Kidney (tissue), 14 donors: ENCODE results near the gene ALG1L2. TPM values are rescaled to one million over a fixed set of nuclear protein-coding genes. Genes with fewer than 3 reads are reported as not detected.
"Not testable (repeated sequence)": the region's sequence is repeated elsewhere in the genome, so short reads cannot be mapped to it uniquely, and the experiment has no call there.

Source experiments
- DNase-seq, 5 donors: peaks; one replicate each; pipeline ENCODE4 v3.0.0-alpha.2; 2013 to 2020
- FAIRE-seq: peaks from 2 replicates; lab custom pipeline; 2012; peaks lifted over from hg19 to GRCh38; lab: Jason Lieb, UNC
- H3K27ac ChIP-seq, 2 donors: one replicate each; pipeline ENCODE4 v1.7.0; 2013; ENCODE audit warnings: low read depth in 2 of 2, low read length in 2 of 2, inconsistent platforms in 1 of 2
- H3K27me3 ChIP-seq: one replicate; pipeline ENCODE4 v1.7.1; 2013; ENCODE audit warnings: low read length, inconsistent platforms; ENCODE audit not compliant: control insufficient read depth, insufficient read depth
- H3K36me3 ChIP-seq, 3 donors: one replicate each; pipeline versions ENCODE4 v1.7.0 to v1.7.1; 2013; ENCODE audit warnings: low read length in 3 of 3, control low read depth in 1 of 3, inconsistent platforms in 1 of 3; ENCODE audit not compliant: insufficient read depth in 3 of 3, control insufficient read depth in 2 of 3
- H3K4me1 ChIP-seq, 3 donors: one replicate each; pipeline versions ENCODE4 v1.7.0 to v1.7.1; 2013; ENCODE audit warnings: low read length in 3 of 3, inconsistent platforms in 1 of 3, low read depth in 1 of 3; ENCODE audit not compliant: control insufficient read depth in 2 of 3, insufficient read depth in 2 of 3
- H3K4me3 ChIP-seq, 3 donors: one replicate each; pipeline versions ENCODE4 v1.7.0 to v1.8.1; 2013; ENCODE audit warnings: low read length in 3 of 3, control low read depth in 1 of 3, inconsistent platforms in 1 of 3
- H3K9ac ChIP-seq, 3 donors: one replicate each; pipeline versions ENCODE4 v1.7.0 to v1.7.1; 2013; ENCODE audit warnings: low read length in 3 of 3, control low read depth in 1 of 3, inconsistent platforms in 1 of 3
- H3K9me3 ChIP-seq, 3 donors: one replicate each; pipeline versions ENCODE4 v1.7.0 to v1.7.1; 2013; ENCODE audit warnings: low read length in 3 of 3, control low read depth in 1 of 3, inconsistent platforms in 1 of 3; ENCODE audit not compliant: control insufficient read depth in 2 of 3, insufficient read depth in 1 of 3
- intact Hi-C: fragments of 100-400 bp; cut with DNase I; formaldehyde crosslinking; loops from one replicate; pipeline ENCODE4 v1.11.1; 2022
- polyA plus RNA-seq: library from polyadenylated mRNA; stranded (reverse); fragments of 350-450 nt; fragmentation: Illumina TruSeq; extraction: RNeasy Lipid Tissue Mini Kit (QIAGEN cat#74804); gene quantifications from one replicate; pipeline ENCODE4 v1.2.3, GENCODE V29; 2014; ENCODE audit warnings: low read depth, low replicate concordance; ENCODE audit not compliant: insufficient read depth
- total RNA-seq: library from RNA; stranded (reverse); fragmentation: NEBNext Ultra II Directional; extraction: Animal tissue kit (Norgen Biotek cat#: 25700); gene quantifications from one replicate; pipeline ENCODE4 v1.2.1, GENCODE V29; 2021
- TF ChIP-seq, protein P1 (sequence below): IDR thresholded peaks from 3 replicates; pipeline ENCODE4 v1.5.1; 2012; ENCODE audit warnings: mild to moderate bottlenecking, moderate library complexity, borderline replicate concordance; ENCODE audit not compliant: insufficient read depth; ENCODE audit errors: extremely low read depth
- donor health status: control.
- donor health status: control.
- donor health status: control.
- donor health status: control.
- donor health status: control.
- donor health status: DM: yes; HTN: yes; CAD: no.
- donor health status: Normal renal cell carcinoma (clear cell type).

ALG1L2 gene
- total and polyA plus RNA-seq, 2 donors from 2014 or later = 0.82 TPM; not detected in 1

DNA sequence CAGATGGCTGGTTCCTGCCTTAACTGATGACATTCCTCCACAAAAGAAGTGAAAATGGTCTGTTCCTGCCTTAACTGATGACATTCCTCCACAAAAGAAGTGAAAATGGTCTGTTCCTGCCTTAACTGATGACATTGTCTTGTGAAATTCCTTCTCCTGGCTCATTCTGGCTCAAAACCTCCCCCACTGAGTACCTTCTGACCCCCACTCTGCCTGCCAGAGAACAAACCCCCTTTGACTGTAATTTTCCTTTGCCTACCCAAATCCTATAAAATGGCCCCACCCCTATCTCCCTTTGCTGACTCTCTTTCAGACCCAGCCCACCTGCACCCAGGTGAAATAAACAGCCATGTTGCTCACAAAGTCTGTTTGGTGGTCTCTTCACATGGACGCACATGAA lies 22.5 kb upstream of the ALG1L2 start:
- DNase-seq, H3K36me3 ChIP-seq, H3K27me3 ChIP-seq, FAIRE-seq, H3K9ac ChIP-seq, H3K4me1 ChIP-seq, intact Hi-C loops, H3K27ac ChIP-seq, H3K9me3 ChIP-seq, H3K4me3 ChIP-seq: not testable (repeated sequence)

DNA sequence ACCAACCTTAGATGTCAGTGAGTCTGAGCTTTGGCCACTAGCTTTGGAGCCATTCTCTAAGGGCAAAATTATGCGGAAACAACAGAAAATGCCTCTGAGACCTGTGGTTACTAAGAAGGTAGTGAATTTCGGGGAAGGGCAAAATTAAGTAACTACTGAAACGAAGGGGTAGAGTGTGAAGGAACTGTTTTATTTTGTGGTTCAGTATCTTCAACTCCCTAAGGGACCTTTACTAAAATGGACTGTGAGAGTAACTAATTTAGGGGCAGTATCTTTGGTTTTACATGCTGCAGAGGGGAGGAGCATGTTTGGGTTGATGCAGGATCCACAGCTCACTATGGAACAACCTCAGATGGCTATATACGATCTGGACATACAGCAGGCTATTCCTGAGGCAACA lies 8.0 kb upstream of the ALG1L2 start:
- H3K4me3 ChIP-seq = no peak overlapping the region
- intact Hi-C loops = no loop called here
- H3K27me3 ChIP-seq = no peaks in the 10 kb centered on the region
- H3K4me1 ChIP-seq = no peaks in the 10 kb centered on the region
- FAIRE-seq (no peak), DNase-seq (no peak)
- TF ChIP-seq, protein P1, sequence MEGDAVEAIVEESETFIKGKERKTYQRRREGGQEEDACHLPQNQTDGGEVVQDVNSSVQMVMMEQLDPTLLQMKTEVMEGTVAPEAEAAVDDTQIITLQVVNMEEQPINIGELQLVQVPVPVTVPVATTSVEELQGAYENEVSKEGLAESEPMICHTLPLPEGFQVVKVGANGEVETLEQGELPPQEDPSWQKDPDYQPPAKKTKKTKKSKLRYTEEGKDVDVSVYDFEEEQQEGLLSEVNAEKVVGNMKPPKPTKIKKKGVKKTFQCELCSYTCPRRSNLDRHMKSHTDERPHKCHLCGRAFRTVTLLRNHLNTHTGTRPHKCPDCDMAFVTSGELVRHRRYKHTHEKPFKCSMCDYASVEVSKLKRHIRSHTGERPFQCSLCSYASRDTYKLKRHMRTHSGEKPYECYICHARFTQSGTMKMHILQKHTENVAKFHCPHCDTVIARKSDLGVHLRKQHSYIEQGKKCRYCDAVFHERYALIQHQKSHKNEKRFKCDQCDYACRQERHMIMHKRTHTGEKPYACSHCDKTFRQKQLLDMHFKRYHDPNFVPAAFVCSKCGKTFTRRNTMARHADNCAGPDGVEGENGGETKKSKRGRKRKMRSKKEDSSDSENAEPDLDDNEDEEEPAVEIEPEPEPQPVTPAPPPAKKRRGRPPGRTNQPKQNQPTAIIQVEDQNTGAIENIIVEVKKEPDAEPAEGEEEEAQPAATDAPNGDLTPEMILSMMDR = no peak
- no peaks in the 10 kb centered on the region for H3K9me3 ChIP-seq
- H3K27ac ChIP-seq = no peak overlapping the region
- H3K36me3 ChIP-seq = no peaks in the 10 kb centered on the region
- H3K9ac ChIP-seq = no peak overlapping the region

DNA sequence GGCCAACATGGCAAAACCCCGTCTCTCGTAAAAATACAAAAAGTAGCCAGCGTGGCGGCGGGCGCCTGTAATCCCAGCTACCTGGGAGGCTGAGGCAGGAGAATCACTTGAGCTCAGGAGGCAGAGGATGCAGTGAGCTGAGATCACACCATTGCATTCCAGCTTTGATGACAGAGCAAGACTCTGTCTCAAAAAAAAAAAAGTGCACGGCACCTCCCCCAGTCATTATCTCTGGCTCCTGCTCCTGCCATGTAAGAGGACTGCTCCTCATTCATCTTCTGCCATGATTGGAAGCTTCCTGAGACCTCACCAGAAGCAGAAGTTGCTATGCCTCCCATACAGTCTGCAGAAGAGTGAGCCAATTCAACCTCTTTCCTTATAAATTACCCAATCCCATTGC lies 4.0 kb upstream of the ALG1L2 start:
- H3K36me3 ChIP-seq = no peaks in the 10 kb centered on the region
- H3K27ac ChIP-seq = no peak overlapping the region
- DNase-seq (no peak), FAIRE-seq (no peak)
- no peaks in the 10 kb centered on the region for H3K9me3 ChIP-seq
- TF ChIP-seq, protein P1 = no peak
- H3K4me1 ChIP-seq = no peaks in the 10 kb centered on the region
- no peak overlapping the region for H3K4me3 ChIP-seq
- intact Hi-C loops = no loop called here
- no peaks in the 10 kb centered on the region for H3K27me3 ChIP-seq
- H3K9ac ChIP-seq = no peak overlapping the region

DNA sequence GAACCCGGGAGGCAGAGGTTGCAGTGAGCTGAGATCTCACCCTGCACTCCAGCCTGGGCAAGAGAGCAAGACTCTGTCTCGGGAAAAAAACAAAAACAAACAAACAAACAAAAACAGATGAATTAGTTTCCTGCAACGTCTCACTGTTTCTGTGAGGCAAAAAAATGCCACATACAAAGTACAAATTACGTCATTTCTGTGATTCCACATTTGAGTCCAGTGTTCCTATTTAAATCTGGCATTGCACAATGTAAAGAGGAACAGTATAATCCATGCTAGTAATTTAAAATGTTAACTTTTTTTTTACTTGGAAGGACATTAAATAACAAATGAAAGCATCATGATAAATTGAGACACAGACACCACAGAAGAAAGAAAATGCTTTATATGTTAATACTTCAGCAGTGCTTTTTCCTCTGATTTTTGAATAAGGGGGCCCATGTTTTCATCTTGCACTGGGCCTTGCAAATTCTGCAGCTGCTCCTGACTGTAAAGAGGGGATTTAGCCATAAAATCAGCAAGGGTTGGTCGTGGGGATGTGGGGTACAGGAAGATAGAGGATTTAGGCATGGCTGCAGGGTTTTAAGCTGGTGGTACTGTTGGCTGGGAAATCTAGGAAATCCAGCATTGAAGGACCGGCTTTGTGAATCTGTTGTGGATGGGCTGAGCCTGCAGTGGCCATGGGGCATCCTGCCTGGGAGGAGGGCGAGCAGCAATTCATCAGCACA lies 1.9 kb downstream of the ALG1L2 start:
- H3K4me1 ChIP-seq, intact Hi-C loops, H3K36me3 ChIP-seq, H3K4me3 ChIP-seq, H3K9me3 ChIP-seq, H3K9ac ChIP-seq, H3K27me3 ChIP-seq, H3K27ac ChIP-seq, DNase-seq, FAIRE-seq: not testable (repeated sequence)
